GM19463 (cell line): ENCODE data around the gene MGAT4C.

Experiments used
- ATAC-seq: cut with Tn5 transposase; IDR thresholded peaks from one replicate; pipeline ENCODE4 v1.9.1; 2021; ENCODE audit warnings: mild to moderate bottlenecking, moderate library complexity; ENCODE audit not compliant: unreplicated experiment

The MGAT4C gene

DNA sequence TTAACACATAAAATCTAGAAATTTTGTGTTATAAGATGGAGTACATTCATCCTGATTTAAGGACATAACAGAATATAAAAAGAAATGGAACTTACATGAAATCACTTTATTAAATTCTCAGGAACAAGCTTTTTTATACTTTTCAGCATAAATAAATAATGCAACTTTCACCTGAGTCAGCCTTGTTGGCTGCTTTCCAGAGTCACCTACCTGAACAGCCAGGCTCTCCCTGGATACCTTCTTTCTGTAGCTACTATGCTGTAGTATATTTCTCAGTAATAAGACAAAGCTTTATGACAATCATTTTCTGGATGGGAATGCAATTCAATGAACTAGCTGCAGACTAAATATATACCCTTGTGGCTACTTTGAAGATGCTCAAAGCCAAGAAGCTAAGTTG lies 270.2 kb downstream of the MGAT4C start:
- no peak for ATAC-seq

DNA sequence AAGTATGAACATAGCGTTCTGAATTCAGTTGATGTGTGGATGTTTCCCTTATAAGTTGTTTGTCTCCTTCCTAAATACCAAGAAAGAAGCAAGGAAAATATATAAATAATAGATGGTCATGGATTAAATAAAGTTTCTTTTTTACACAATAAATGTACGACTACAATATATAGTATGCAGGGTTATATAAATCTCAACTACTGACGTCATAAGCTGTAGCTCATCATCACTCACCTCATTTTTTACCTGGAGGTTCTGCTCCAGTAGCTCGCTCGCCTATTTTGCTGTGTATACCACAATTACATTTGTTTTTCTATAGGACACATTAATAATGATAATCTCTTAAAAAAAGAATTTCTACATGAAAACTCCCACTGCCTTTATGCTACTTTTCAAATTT lies 272.6 kb downstream of the MGAT4C start:
- ATAC-seq = no peak

DNA sequence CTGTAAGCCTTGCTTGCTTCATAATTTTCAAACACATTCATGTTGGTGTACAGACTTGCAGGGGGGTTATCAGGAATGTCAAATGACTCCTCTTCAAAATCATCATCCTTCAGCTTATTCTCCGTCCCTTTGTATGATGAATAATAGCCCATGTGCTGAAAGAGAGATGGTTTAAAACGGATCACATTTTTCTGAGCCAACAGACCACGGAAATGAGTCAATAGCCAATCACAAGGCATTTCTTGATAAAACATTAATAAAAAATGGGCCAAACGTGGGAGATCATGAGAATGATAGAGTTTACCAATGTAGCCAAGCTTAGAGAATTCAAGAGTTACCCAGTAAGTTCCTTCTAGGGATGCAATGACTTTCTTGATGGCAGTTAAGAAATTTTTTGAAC lies 276.6 kb downstream of the MGAT4C start:
- ATAC-seq = no peak

DNA sequence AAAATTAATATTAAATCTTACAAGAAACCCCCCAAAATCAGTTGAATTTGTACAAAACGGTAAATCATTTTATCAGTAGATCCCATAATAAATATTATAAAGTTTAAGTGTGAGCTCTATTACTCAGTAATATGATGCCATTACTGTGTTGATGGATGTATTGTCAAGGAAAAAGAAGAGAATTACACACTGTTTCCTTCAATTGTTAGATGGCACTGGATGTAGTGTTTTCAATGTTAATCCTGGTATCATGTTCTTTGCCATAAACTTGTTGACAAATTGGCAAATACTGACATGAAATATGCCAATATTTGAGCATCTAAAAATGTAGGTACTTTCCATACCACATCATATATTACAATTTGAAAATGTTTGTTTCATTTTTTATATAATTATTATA lies 280.5 kb downstream of the MGAT4C start:
- no peak for ATAC-seq

DNA sequence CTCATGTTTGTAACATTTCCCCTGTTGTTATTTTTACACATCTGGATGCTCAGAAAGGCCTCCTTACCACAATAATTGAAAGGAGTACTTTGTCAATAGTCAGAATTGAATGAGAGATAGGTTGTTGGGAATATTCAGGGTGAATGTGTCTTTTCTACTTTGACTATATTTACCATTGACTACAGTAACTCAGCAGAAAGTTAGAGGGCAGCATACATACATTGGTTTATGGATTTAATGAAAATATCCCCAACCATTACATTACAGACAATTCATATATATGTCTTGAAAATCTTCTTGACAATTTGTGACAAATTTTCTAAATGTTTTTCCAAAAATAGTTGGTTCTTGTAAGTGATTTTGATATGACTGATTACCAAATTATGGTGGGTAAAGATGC lies 284.4 kb downstream of the MGAT4C start:
- ATAC-seq = no peak

DNA sequence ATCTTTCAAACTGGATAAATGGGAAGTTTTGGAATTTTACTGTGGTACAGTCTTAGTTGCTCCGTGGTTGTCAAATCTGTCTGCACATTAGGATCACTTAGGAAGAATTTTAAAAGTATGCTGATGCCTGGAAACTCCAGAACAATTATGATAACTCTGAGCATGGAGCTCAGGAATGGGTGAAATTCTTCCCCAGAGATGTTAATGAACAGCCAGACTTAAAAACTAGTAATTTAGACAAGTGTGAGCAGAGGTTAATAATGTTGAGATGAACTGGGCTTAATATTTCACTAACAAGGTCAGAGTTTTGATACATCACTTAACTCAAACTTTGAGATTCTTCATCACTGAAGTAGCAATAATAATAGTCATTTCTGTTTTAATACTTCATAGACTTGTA lies 287.6 kb downstream of the MGAT4C start:
- ATAC-seq = no peak

DNA sequence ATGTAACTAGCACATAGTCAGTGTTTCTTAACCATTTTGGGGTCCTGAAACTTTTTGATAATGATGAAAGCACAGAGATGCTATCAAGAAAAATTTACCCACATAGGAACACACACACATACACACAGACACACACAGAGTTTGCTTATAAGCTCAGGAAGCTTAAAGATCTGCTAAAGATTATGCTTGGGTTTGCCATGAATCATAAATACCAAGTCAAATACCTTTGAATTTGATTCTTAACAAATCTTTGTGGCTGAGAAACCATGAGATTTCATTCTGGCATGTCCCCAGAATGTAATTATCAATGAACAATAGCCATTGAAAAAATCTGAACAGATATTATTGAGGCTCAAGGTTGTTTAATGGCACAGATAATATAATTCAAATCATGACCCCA lies 292.9 kb downstream of the MGAT4C start:
- no peak for ATAC-seq

DNA sequence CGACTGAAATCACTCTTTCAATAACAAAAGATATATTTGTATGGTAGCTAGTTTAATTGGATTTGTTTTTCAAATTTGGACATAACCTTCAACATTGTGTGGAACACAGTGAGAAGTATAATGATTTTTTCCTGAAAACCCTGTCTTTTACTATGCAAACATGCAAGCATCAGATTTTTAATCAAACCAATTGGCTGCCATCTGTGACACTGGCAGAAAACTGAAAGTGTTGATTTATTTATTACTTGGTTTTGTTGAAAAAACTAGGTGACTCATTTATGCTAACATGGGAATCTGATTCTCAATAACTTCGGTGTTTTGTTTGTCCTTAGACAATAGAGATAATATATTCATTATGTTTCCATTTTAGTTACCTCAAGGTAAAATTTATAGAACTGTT lies 300.1 kb downstream of the MGAT4C start:
- ATAC-seq = no peak

DNA sequence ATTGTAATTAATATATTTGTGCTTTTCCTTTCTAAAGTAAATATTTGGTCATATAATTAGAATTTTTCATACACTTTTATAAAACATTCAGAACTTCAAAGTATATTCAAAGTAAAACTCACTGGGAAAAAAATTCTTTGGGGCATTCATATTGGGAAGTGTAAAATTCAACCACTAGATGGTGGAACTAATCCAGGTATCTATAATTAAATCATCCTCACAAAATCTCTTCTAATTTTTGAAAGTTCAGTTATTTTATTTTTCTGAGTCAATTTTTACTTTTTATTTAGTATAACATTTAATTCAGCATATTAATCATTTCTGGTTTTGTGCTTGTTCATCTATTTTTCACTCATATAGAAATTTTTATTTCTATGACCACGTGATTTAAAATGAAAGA lies 301.1 kb downstream of the MGAT4C start:
- no peak for ATAC-seq

DNA sequence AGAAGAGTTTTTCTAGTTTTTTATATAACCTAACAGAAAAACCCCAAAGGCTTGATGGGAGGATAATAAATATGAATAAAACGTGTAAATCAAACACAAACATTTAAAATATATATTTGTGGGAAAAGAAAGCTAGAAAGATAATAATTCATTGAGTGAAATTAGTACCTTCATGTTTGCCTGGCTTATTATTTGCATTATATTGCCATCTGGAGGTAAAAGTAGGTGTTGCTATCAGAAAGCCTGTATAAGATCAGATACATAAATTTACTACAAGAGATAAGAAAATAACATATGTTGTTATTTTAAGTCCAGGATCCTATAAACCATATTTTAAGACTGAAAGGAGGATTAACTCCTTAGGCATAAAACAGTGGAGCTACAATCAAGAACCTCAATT lies 304.4 kb downstream of the MGAT4C start:
- no peak for ATAC-seq

DNA sequence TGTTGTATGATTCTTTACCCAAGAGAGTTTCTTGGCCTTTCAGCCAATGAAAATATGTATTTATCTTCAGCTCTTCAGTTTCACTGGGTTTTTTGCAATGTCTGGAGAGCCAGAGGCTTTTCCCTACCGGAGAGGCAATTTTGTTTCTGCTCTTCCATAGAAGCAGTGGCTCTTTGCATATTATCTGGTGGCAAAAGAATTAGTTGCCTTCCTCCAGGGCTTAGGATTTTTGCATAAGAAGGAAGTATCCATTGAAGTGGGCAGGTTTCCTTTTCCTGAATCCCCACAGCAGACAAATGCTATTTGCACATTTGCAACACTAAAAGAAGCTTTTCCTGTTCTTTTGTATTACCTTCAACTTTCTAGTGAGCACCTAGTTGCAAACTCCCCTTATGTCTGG lies 306.9 kb downstream of the MGAT4C start:
- ATAC-seq = no peak

DNA sequence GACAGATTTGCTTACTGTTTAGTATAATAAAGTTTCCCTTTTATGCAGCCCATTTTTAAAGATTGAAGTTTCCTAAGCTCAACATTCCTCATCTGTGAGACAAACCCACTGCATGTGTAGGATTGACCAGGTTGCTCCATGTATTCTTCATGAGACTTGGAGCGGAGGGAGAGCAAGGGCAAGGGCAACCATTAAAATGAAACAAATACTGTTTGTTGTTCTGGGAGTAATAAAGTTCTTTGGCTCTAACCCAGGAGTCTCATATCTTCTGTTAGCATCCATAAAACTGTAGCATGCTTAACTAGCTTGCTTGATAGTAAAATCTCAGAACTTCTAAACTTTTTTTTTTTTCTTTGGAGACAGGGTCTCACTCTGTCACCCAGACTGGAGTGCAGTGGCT lies 307.9 kb downstream of the MGAT4C start:
- no peak for ATAC-seq

DNA sequence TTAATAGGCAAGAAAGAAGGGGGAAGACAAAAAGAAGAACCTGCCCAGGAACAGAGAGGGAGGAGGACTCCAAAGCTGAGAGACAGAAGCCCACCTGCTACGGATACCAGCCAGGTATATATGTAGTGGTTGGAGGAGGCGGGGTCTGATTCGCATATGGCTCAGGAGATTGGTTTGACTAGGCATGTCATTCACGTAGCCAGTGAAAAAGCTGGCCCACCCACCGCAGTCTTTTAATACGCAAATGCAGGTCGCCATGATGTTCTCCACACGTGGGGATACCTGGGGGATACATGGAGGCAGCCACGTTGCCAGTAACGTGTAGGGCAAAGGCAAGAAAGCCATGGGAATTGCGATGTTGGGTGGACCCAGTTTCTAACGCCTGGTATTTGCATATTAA lies 308.9 kb downstream of the MGAT4C start:
- no peak for ATAC-seq

DNA sequence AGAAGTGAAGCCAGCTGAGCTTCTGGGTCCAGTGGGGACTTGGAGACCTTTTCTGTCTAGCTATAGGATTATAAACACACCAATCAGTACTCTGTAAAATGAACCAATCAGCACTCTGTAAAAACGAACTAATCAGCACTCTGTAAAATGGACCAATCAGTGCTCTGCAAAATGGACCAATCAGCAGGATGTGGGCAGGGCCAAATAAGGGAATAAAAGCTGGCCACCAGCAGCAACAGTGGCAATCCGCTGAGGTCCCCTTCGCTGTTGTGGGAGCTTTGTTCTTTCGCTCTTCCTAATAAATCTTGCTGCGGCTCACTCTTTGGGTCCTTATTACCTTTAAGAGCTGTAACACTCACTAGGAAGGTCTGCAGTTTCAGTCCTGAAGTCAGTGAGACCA lies 309.8 kb downstream of the MGAT4C start:
- no peak for ATAC-seq

DNA sequence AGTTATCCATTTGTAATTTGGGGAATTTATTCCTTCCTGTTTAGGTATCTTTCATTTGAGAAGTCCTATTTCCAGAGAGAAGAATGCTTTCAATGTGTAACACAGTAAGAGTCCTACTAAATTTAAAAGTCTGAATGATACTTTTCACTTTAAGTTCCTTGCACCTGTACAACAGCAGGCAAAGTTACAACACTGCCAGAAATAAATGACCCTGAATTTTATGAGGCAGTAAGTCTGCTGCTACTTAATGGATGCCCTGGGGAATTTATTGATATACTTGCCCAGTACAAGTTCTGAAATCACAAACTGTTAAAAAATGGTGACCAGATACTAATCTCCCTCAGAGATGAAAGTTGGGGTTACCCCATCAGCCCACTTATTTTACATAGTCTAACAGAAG lies 329.0 kb downstream of the MGAT4C start:
- no peak for ATAC-seq

DNA sequence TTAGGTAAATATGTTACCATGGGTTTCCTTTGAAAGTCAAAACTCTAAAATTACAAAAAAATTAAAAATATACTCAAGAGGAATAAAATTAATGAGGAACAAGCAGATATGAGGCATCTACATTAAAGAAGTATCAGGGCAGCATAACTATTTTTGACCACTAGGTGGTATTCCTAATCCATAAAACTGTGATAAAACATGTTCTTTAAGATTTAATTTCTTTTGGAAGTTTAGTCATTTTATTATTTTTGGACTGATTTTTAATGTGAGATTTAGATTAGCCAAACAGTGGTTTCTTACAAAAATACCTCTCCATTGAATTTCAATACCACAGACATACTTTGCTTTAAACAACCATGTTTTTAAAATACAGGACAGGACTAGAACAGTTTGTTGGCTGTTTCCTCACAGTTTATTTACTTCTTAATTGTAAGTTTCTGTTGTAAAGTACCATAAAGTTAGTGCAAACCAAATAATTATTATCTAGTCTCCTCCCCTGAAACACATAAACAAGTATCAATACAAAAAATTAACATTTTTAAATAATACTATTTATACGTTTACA lies 332.3 kb downstream of the MGAT4C start:
- no peak for ATAC-seq

DNA sequence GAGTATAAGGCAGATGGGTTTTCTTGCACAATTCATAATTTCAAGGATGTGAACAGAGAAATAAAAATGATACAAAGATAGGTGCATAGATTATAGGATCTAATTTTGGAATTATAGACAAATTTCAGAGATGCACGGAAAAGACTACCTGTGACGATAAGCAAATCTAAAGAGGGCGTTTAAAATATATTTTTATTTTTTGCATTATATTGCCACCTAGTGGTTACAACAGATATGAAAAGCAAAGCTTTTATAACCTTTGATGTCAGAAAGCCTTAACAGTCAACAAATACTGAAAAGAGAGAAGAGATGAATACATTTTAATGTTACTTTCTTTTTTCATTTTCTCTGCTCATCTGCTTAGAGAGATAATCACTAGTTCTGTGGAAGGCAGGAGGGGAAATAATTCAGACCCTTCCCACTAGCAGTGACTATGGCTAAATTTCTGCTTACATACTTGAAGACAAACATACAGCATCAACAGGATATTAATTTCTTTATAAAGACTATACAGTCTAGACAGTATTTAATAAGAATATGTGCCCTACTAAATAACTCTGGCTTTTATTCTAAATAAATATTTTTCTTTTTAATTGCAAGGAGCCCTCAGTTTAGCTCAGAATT lies 335.8 kb downstream of the MGAT4C start:
- ATAC-seq = no peak
